Hematopoietic multipotent progenitor cell treated with erythropoietin and hydrocortisone succinate and interleukin-3 and kit ligand, for 15 days (in vitro differentiated cells): ENCODE results near the gene NDUFA13.

Source experiments
- DNase-seq: peaks from one replicate; pipeline ENCODE4 v3.0.0-alpha.2; 2015; ENCODE audit warnings: low spot score

The NDUFA13 gene

GRCh38 chr19:19533841-19534240 lies 17.8 kb downstream of the NDUFA13 start:
- DNase-seq, result no peak

GRCh38 chr19:19534556-19535265 lies 18.7 kb downstream of the NDUFA13 start:
- DNase-seq, result no peak

GRCh38 chr19:19535311-19536191 lies 19.5 kb downstream of the NDUFA13 start:
- no peak for DNase-seq

- no peak for DNase-seq
Observed at GRCh38 chr19:19537075-19538048, 21.3 kb downstream of the NDUFA13 start.

- DNase-seq, result no peak
Observed at GRCh38 chr19:19538061-19538784, 22.2 kb downstream of the NDUFA13 start, which contains the start of gene CILP2. CILP2 (plus strand) TSS chr19:19538265; CDS start chr19:19538350, 85 bp downstream.

GRCh38 chr19:19538785-19539166 lies 22.8 kb downstream of the NDUFA13 start:
- no peak for DNase-seq

GRCh38 chr19:19539698-19540063 lies 23.7 kb downstream of the NDUFA13 start:
- DNase-seq, result no peak

- DNase-seq, result peak; percentile 89
Observed at GRCh38 chr19:19540064-19540714, 24.2 kb downstream of the NDUFA13 start.

GRCh38 chr19:19540715-19541515 lies 24.9 kb downstream of the NDUFA13 start:
- peak; percentile 64 for DNase-seq

- DNase-seq, result no peak
Observed at GRCh38 chr19:19541616-19542015, 25.6 kb downstream of the NDUFA13 start.

GRCh38 chr19:19542507-19542906 lies 26.5 kb downstream of the NDUFA13 start:
- no peak for DNase-seq

- DNase-seq, result no peak
Observed at GRCh38 chr19:19543101-19543500, 27.1 kb downstream of the NDUFA13 start.

GRCh38 chr19:19543640-19544039 lies 27.6 kb downstream of the NDUFA13 start:
- no peak for DNase-seq

GRCh38 chr19:19544257-19544953 lies 28.4 kb downstream of the NDUFA13 start:
- DNase-seq, result no peak

GRCh38 chr19:19544954-19545591 lies 29.0 kb downstream of the NDUFA13 start:
- DNase-seq, result no peak

- no peak for DNase-seq
Observed at GRCh38 chr19:19545707-19546106, 29.7 kb downstream of the NDUFA13 start.

- no peak for DNase-seq
Observed at GRCh38 chr19:19546751-19547162, 30.7 kb downstream of the NDUFA13 start.

GRCh38 chr19:19547674-19548336 lies 31.8 kb downstream of the NDUFA13 start:
- DNase-seq, result no peak
